ENCODE results near the gene CYCS.
"Not testable (repeated sequence)": the region's sequence is repeated elsewhere in the genome, so short reads cannot be mapped to it uniquely, and the experiment has no call there.

The CYCS gene

GRCh38 chr7:25118048-25118753 lies 6.9 kb downstream of the CYCS start:
- DNase-seq (ENCODE audit: low spot score) = no peak

DNA sequence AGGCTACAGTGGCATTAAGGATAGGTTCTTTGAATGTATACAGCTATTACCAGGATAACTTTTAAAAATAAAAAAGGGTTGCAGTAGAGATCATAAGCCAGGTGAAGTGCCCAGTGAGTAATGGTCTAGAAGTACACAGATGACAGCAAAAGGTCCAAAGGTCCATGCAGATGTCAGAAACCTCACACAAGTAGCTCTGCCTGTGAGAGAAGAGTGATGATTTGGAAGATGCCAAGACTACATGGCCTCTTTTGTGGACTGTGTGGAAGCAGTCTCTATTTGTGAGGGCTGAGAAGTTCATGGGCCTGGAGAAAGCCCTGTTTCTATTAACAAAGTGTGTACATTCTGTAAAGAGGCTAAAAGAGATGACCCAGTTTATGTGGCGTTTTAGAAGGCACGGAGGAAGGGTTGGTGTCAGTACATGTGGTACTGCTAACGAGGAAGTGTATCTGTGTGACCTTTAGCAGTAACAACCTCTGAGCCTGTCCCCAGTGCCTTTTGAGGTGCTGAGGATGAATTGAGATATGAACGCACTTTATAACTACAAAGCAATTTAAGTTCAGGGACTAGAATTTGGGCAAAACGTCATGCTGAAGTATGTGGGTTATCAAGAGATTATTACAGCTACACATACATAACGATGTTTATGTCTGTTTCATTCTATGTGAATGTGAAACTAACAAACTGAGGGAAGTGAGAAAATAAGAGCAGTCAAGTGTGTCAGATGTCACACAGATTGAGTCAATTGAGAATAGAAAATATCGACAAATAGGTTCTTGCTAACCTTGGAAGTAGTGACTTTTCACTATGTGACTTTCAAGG lies 7.6 kb downstream of the CYCS start:
- DNase-seq (ENCODE audit: low spot score) = no peak

GRCh38 chr7:25116621-25117020 lies 8.4 kb downstream of the CYCS start:
- no peak for DNase-seq (ENCODE audit: low spot score)

- not testable (repeated sequence) for DNase-seq (ENCODE audit: low spot score)
Measured at GRCh38 chr7:25110514-25110913, 14.5 kb downstream of the CYCS start.

DNA sequence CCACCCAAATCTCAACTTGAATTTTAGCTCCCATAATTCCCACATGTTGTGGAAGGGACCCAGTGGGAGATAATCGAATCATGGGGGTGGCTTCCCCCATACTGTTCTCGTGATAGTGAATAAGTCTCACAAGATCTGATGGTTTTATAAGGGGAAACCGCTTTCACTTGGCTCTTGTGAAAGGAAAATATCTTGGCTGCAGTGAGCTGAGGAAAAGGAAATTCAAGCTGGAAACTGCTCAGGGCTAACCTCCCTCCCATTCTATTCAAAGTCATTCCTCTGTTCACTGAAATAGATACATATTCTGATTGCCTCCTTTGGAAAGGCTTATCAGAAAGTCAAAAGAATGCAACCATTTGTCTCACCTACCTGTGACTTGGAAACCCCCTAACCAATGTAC lies 15.8 kb downstream of the CYCS start:
- no peak for DNase-seq (ENCODE audit: low spot score)

GRCh38 chr7:25105911-25106310 lies 19.1 kb downstream of the CYCS start:
- DNase-seq (ENCODE audit: low spot score) = no peak

GRCh38 chr7:25103773-25104172 lies 21.3 kb downstream of the CYCS start:
- DNase-seq (ENCODE audit: low spot score) = no peak

DNA sequence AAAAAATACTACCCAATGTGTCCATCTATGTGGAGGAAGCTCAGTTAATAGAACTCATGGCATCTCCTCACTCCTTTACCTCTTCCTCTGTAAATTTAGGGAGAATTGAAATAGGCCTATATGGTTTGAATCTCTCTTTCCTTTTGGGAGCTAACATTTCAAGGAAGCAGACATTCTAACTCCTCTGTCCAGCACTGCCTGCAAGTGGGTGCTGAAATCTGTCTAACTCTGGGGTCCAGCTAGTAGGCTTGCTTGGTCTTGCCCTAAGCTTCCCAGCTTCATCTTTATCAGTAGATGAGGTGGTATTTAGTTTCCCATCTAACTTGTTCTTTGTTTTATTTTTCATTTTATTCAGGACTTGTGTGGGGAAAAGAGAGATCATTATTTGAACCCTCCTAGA lies 23.2 kb downstream of the CYCS start:
- DNase-seq (ENCODE audit: low spot score) = no peak

DNA sequence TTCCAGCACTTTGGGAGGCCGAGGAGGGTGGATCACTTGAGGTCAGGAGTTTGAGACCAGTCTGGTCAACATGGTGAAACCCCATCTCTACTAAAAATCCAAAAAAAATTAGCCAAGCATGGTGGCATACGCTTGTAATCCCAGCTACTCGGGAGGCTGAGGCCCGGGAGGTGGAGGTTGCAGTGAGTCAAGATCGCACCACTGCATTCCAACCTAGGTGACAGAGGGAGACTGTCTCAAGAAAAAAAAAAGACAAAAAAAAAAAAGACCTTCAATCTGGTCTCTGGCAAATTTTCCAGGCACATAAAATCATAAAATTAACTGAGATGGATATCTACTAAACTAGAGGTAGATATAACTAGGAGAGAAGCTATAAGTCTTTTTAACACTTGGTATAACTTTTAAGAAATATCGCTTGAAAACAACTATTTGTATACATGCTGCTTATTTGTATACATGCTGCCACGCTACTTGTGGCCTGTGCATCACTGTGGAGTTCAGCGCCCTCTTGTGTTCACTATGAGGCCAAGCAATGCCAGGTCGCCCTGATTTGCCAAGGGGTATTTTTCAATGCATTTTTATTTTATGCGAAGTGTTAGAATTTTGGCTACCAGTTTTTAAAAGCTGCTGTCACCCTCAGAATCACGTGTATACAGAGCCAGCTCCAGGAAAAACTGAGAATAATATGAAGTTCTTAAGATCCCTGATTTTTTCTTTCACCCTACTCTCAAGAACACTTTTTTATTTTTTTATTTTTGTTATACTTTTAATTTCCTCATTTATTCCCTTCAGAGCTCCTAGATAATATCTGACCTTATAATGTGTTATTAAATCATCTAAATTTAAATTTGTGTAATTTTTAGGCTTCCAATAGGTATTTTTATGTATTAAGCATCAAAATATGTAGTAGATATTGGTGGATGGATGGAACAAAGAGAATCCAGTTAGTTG lies 26.7 kb downstream of the CYCS start:
- peak; percentile 61 for DNase-seq (ENCODE audit: low spot score)

DNA sequence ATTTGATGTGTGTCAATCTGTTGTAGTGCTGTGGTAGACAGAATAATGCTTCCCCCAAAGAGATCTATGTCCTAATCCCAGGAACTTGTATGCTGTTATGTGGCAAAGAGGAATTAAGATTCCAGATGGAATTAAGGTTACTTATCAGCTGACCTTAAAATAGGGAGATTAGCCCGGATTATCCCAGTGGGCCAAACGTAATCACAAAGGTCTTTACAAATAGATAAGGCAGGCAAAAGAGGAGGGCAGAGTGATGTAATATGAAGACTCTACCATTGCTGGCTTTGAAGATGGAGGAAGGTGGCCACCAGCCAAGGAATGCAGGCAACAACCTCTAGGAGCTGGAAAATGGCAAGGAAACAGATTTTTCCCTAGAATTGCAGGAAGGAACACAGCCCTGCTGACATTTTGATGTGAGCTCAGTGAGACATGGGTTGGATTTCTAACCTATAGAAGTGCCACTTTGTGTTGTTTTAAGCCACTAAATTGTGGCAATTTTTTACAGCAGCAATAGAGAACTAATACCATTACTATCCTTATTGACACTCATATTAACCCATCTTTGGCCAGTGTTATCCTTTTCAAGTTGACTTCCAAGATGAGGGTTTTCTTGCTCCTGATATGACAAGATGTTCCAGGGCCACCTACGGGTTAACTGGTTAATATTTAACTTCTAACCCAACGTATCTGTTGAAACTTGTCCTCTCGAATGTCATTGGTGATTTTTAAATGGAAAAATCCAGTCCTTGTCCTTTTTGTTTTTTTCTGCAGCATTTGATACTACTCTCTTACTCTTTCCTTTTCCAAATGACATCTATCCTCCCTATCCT lies 29.3 kb downstream of the CYCS start:
- DNase-seq (ENCODE audit: low spot score) = no peak

GRCh38 chr7:25093268-25093826 lies 31.7 kb downstream of the CYCS start:
- DNase-seq (ENCODE audit: low spot score) = peak; percentile 77

DNA sequence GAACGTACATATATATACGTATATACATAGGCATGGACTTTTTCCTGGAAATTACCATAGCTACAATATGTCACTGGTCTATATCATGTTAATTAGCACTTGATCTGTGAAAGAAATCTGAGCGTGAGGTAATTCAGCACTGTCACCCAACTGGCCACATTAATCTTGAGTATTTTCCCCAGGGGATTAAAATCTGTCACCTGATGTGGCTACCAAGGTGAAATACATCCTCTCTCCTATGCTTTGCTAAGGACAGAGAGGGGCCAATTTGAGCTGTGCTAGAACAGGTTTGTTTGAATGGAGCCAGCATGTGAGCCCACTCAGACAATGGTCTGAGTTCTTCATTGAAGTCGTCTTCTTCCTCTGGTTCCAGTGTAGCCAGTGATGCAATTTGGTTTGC lies 33.3 kb downstream of the CYCS start:
- no peak for DNase-seq (ENCODE audit: low spot score)

DNA sequence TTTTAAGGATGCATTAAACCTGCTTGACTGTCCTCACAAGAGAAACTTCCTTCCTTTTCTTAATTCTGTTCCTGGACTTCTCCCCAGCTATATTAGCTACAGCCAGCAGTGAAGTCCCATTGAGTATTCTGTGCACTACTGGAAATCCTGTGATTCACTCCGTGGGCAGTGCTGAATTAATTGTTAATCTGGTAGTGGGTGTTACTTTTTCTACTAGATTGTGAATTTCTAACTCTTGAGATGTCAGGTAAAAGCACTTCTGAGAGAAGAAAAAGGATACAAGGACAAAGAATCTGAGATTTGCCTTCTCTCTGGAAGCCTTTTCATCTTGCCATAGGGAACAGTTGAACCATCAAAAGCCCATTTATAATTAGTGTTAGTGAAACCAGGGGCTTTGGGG lies 33.9 kb downstream of the CYCS start:
- DNase-seq (ENCODE audit: low spot score) = no peak

GRCh38 chr7:25090374-25090773 lies 34.7 kb downstream of the CYCS start:
- DNase-seq (ENCODE audit: low spot score) = no peak

GRCh38 chr7:25087855-25088254 lies 37.2 kb downstream of the CYCS start:
- no peak for DNase-seq (ENCODE audit: low spot score)

GRCh38 chr7:25084821-25085220 lies 40.2 kb downstream of the CYCS start:
- DNase-seq (ENCODE audit: low spot score) = no peak

DNA sequence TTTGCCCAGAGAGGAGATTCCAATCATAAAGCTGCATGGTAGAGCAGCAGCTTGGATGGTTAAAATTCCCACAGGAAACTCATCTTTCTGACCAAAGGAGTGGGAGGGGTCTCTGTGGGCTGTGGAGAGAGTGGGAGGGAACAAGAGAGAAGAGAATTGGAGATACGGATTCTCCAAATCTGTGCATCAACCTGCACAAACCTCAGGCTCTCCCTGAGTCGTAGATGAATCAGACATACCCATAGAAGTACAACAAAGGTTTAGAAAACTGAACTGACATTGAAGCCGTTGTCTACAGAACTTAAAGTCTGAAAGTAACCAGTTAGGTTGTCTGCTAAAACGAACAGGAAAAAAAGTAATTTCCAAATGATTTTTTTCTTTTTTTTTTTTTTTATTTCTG lies 41.9 kb downstream of the CYCS start:
- DNase-seq (ENCODE audit: low spot score) = no peak

DNA sequence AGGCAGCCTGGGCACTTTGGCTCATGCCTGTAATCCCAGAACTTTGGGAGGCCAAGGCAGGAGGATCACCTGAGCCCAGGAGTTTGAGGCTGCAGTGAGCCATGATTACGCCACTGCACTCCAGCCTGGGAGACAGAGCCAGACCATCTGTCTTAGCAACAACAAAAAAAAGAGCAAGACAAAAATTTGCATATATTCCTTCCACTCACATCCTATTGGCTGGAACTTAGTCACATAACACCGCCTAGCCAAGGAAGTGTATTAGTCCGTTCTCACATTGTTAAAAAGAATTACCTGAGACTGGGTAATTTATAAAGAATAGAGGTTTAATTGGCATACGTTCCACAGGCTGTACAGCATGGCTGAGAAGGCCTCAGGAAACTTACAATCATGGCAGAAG lies 43.0 kb downstream of the CYCS start:
- DNase-seq (ENCODE audit: low spot score) = not testable (repeated sequence)

DNA sequence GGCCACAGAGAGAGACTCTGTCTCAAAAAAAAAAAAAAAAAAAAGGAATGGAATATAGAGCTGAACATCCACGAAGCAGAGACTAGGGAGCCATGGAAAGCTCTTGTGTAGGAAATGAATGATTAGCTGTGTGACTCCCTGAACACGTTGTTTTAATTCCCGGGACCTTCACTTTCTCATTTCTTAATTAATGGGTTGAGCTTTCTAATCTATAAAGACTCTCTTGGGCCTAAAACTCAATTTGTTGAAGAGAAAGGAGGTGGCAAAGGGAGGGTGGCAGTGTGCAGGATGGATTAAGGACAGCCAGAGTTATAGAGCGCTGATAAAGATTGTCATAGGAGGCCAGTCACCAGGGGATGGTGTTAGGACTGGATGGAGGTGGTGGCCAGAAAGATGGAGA lies 48.0 kb downstream of the CYCS start:
- DNase-seq (ENCODE audit: low spot score) = no peak

GRCh38 chr7:25075459-25075858 lies 49.6 kb downstream of the CYCS start:
- DNase-seq (ENCODE audit: low spot score) = no peak

DNA sequence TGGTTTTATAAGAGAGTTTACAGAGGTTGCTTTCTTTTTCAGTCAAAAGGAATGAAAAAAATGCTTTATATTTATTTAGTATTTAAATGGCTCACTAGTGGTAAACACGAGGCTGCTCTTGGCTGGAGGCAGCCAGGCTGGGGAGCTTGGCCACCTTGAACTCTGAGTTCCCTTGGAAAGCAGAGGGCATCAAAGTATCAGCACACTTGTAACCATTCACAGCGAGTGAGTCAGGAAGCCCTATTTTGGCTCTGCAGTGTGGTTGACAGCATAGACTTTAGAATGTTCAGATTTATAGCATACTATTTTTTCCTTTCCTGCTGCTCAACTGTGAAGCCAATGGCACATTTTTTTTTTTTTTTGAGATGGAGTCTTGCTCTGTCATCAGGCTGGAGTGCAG lies 51.6 kb downstream of the CYCS start:
- DNase-seq (ENCODE audit: low spot score) = peak; percentile 50
